Ovary (tissue), 3 donors: ENCODE data around the gene PIGU.

Experiments
- CTCF ChIP-seq, 3 donors: fragments of 450-650 bp in 2 of 3; fragments of 200-600 bp in 1 of 3; IDR thresholded peaks; one replicate each; pipeline versions ENCODE4 v1.5.1 to v1.8.0; 2016 to 2022; ENCODE audit warnings: antibody characterized with exemption in 3 of 3, mild to moderate bottlenecking in 1 of 3
- POLR2A ChIP-seq: fragments of 450-650 bp; IDR thresholded peaks from one replicate; pipeline ENCODE4 v1.6.1; 2017; ENCODE audit warnings: antibody characterized with exemption, mild to moderate bottlenecking, moderate library complexity
- donor health status: DM: no; HTN: no; CAD: no.

GRCh38 chr20:34561661-34562060 lies 115.2 kb downstream of the PIGU start:
- TF ChIP-seq POLR2A = no peak
- TF ChIP-seq CTCF (IDR thresholded peaks at IDR 0.05) = no peak
